SK-MEL-5 (cell line): ENCODE results near the gene TEX30. TPM values are rescaled to one million over a fixed set of nuclear protein-coding genes. Genes with fewer than 3 reads are reported as not detected.

ENCODE experiments used
- DNase-seq: peaks from one replicate; pipeline ENCODE4 v3.0.0-alpha.2; 2016; ENCODE audit warnings: low read depth, low spot score
- in situ Hi-C: cut with HindIII; loops from 2 replicates; pipeline ENCODE4 v1.10.0; 2016; ENCODE audit warnings: low sequenced_read_pairs, high pct_unique_total_duplicates, low pct_unique_long_range_greater_than_20kb
- polyA plus RNA-seq, 2 experiments: library from polyadenylated mRNA; depleted of rRNA; stranded (reverse); fragments of >200 nt; gene quantifications; 2 replicates each; pipeline ENCODE4 v1.2.3, GENCODE V29; 2015
- total RNA-seq: library from RNA; depleted of rRNA; stranded (reverse); fragments of >200 nt; shearing (Covaris generic); gene quantifications from 2 replicates; pipeline ENCODE4 v1.2.3, GENCODE V29; 2014; rRNA removed

The TEX30 gene
- 41.9 and 48.4 TPM in 2 replicates for total RNA-seq
- 23.0 and 27.1 TPM in 2 replicates for polyA plus RNA-seq (2015; cell fraction: cytosol; rRNA removed)
- polyA plus RNA-seq (2015; cell fraction: nucleus; rRNA removed): 15.5 and 22.7 TPM in 2 replicates

GRCh38 chr13:102773441-102774213 lies at the start of gene TEX30:
TSS of gene TEX30 (minus strand) at chr13:102773786. CDS start at chr13:102770026, 3,760 bp downstream.
- DNase-seq: peak; percentile 81
- in situ Hi-C loops: no loop called here

- in situ Hi-C loops: no loop called here
- peak; percentile 11 for DNase-seq
These were observed 44.3 kb upstream of the TEX30 start for GRCh38 chr13:102817907-102818306.

GRCh38 chr13:102817241-102817640 lies 43.7 kb upstream of the TEX30 start:
- in situ Hi-C loops: no loop called here
- no peak for DNase-seq

GRCh38 chr13:102816708-102817107 lies 43.1 kb upstream of the TEX30 start:
- in situ Hi-C loops: no loop called here
- DNase-seq: no peak

GRCh38 chr13:102815788-102816187 lies 42.2 kb upstream of the TEX30 start:
- in situ Hi-C loops: no loop called here
- DNase-seq: no peak

- in situ Hi-C loops: no loop called here
- no peak for DNase-seq
These were observed 41.2 kb upstream of the TEX30 start for GRCh38 chr13:102814793-102815192.

GRCh38 chr13:102814025-102814607 lies 40.5 kb upstream of the TEX30 start:
- in situ Hi-C loops: no loop called here
- DNase-seq: no peak

- in situ Hi-C loops: no loop called here
- no peak for DNase-seq
These were observed 39.2 kb upstream of the TEX30 start for GRCh38 chr13:102812611-102813287.

GRCh38 chr13:102807699-102808098 lies 34.1 kb upstream of the TEX30 start:
- in situ Hi-C loops: no loop called here
- DNase-seq: no peak

GRCh38 chr13:102805680-102806079 lies 32.1 kb upstream of the TEX30 start:
- in situ Hi-C loops: no loop called here
- no peak for DNase-seq

- in situ Hi-C loops: no loop called here
- DNase-seq: peak; percentile 65
These were observed 26.8 kb upstream of the TEX30 start for GRCh38 chr13:102800145-102801041.

GRCh38 chr13:102799426-102800144 lies 26.0 kb upstream of the TEX30 start:
- DNase-seq: no peak
- in situ Hi-C loops: no loop called here

GRCh38 chr13:102798581-102799425 lies 25.2 kb upstream of the TEX30 start, which contains the start of the genes BIVM and POGLUT2:
TSS of gene BIVM (plus strand) at chr13:102799119. CDS start at chr13:102807268, 8,149 bp downstream.
TSS of gene POGLUT2 (minus strand) at chr13:102798976. CDS start at chr13:102798670, 306 bp downstream.
- in situ Hi-C loops: no loop called here

GRCh38 chr13:102793611-102794355 lies 20.2 kb upstream of the TEX30 start:
- in situ Hi-C loops: no loop called here
- DNase-seq: no peak

More at GRCh38 chr13:102798581-102799425, 25.2 kb upstream of the TEX30 start, which contains the start of the genes BIVM and POGLUT2:
- DNase-seq: no peak

GRCh38 chr13:102792396-102792795 lies 18.8 kb upstream of the TEX30 start:
- DNase-seq: no peak
- in situ Hi-C loops: no loop called here
